Breast epithelium (tissue), 4 donors: ENCODE data around the gene SPTLC1. TPM values are rescaled to one million over a fixed set of nuclear protein-coding genes. Genes with fewer than 3 reads are reported as not detected.

Experiments
- DNase-seq, 2 donors: peaks; one replicate each; pipeline ENCODE4 v3.0.0-alpha.2; 2019; ENCODE audit warnings: low spot score in 2 of 2
- H3K27ac ChIP-seq, 2 donors: fragments of 200-600 bp; sonication (generic) in 1 of 2; one replicate each; pipeline ENCODE4 v1.5.1; 2016 to 2019; ENCODE audit warnings: mild to moderate bottlenecking in 1 of 2
- H3K27me3 ChIP-seq, 2 donors: fragments of 200-600 bp; sonication (generic) in 1 of 2; one replicate each; pipeline versions ENCODE4 v1.5.1 to v1.6.0; 2017 to 2019; ENCODE audit warnings: control low read depth in 1 of 2, mild to moderate bottlenecking in 1 of 2
- H3K36me3 ChIP-seq: fragments of 200-600 bp; one replicate; pipeline ENCODE4 v1.5.1; 2019
- H3K4me1 ChIP-seq, 2 donors: fragments of 200-600 bp; sonication (generic); one replicate each; pipeline ENCODE4 v1.5.1; 2016 to 2019; ENCODE audit warnings: control low read depth in 1 of 2
- H3K4me3 ChIP-seq, 3 donors: fragments of 200-600 bp; sonication (generic); 1 replicate in 2 of 3; 2 replicates in 1 of 3; pipeline ENCODE4 v1.5.1; 2016 to 2019; ENCODE audit warnings: mild to moderate bottlenecking in 3 of 3, moderate library complexity in 2 of 3
- H3K9me3 ChIP-seq, 2 donors: fragments of 200-600 bp; sonication (generic) in 1 of 2; one replicate each; pipeline ENCODE4 v1.5.1; 2016 to 2019; ENCODE audit warnings: control low read depth in 1 of 2
- POLR2A ChIP-seq: fragments of 450-650 bp; IDR thresholded peaks from one replicate; pipeline ENCODE4 v1.6.1; 2016; ENCODE audit warnings: antibody characterized with exemption, mild to moderate bottlenecking, moderate library complexity
- POLR2AphosphoS5 ChIP-seq, 3 donors: sonication (generic); formaldehyde crosslinking; IDR thresholded peaks; one replicate each; pipeline ENCODE4 v1.6.1; 2017; ENCODE audit warnings: antibody characterized with exemption in 3 of 3
- intact Hi-C: fragments of 100-400 bp; cut with DNase I; formaldehyde crosslinking; loops from one replicate; pipeline ENCODE4 v1.15.1; 2023; ENCODE audit warnings: low total_unique reads
- total RNA-seq, 3 donors: library from RNA; depleted of rRNA; stranded (reverse); fragments of >200 nt; gene quantifications; one replicate each; pipeline ENCODE4 v1.1.0, GENCODE V29; 2016
- TF ChIP-seq, protein P1 (sequence below), 3 donors: fragments of 450-650 bp; IDR thresholded peaks; one replicate each; pipeline ENCODE4 v1.5.1; 2016 to 2017; ENCODE audit warnings: antibody characterized with exemption in 3 of 3, mild to moderate bottlenecking in 3 of 3, moderate library complexity in 3 of 3

Gene SPTLC1
- total RNA-seq, 3 donors from 2014 or later = 89.8 to 109 (median 99.7) TPM

DNA sequence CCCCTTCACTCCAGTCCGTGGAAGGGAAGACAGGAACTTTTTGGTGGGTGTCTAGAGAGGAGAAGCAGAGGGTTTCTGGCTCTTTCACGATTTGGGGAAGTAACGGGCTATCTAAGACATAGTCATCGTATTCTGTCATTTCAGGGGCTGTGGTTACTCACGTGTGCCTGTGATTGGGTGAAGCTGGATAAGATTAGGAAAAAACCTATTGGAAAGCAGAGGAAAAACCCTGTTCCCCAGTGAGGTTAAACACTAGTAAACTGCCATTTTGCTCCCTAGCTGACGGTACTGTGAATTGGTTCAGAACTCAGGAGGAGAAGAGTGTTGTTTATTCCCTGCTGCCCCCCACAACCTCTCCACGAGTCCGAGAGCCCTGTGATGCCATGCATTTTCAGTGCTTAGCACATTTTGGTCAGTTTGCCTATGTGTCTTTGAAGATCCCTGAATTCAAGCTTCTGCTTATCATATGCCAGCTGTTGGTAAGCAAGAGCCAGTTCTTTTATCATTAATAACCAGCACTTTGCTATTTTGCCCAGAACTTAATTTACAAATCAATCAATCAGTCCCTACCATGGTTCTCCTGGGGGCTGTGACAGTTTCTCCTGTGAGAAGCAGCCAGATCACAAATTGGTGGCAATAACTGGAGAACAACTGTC is 120.1 kb downstream of the SPTLC1 start:
- intact Hi-C loops = no loop called here
- Histone ChIP-seq H3K27ac (no peak overlapping the region), H3K27me3 (no peaks in the 10 kb centered on the region), H3K9me3 (no peaks in the 10 kb centered on the region), H3K4me3 (no peak overlapping the region), H3K36me3 (no peaks in the 10 kb centered on the region), H3K4me1 (no peaks in the 10 kb centered on the region)
- DNase-seq = no peak
- no peak for TF ChIP-seq POLR2AphosphoS5 (IDR thresholded peaks at IDR 0.05)
- TF ChIP-seq, protein P1, sequence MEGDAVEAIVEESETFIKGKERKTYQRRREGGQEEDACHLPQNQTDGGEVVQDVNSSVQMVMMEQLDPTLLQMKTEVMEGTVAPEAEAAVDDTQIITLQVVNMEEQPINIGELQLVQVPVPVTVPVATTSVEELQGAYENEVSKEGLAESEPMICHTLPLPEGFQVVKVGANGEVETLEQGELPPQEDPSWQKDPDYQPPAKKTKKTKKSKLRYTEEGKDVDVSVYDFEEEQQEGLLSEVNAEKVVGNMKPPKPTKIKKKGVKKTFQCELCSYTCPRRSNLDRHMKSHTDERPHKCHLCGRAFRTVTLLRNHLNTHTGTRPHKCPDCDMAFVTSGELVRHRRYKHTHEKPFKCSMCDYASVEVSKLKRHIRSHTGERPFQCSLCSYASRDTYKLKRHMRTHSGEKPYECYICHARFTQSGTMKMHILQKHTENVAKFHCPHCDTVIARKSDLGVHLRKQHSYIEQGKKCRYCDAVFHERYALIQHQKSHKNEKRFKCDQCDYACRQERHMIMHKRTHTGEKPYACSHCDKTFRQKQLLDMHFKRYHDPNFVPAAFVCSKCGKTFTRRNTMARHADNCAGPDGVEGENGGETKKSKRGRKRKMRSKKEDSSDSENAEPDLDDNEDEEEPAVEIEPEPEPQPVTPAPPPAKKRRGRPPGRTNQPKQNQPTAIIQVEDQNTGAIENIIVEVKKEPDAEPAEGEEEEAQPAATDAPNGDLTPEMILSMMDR (IDR thresholded peaks at IDR 0.05) = no peak
- no peak for TF ChIP-seq POLR2A

DNA sequence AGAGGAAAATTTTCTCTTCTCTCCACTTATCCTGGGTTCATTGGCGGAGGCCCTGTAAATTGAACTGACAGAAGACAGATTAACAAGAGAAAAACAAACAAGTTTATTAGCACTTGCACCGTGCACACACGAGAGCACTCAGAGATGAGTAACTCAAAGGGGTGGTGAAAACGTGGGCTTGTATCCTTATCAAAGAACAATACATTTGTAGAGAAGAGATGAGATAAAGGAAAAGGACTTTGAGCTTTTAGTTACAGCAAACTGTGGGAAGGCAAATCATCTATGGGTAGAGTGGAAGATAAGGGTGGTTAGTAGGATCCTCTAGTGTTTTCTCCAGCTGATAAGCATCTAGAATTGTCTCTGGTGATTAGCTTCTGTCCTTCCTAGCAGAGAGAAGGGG is 120.8 kb downstream of the SPTLC1 start:
- Histone ChIP-seq H3K4me1 (no peaks in the 10 kb centered on the region), H3K27ac (no peak overlapping the region), H3K27me3 (no peaks in the 10 kb centered on the region), H3K36me3 (no peaks in the 10 kb centered on the region), H3K4me3 (no peak overlapping the region), H3K9me3 (no peaks in the 10 kb centered on the region)
- intact Hi-C loops = no loop called here
- TF ChIP-seq, protein P1 (IDR thresholded peaks at IDR 0.05) = no peak
- TF ChIP-seq POLR2AphosphoS5 (IDR thresholded peaks at IDR 0.05) = no peak
- TF ChIP-seq POLR2A = no peak
- no peak for DNase-seq

DNA sequence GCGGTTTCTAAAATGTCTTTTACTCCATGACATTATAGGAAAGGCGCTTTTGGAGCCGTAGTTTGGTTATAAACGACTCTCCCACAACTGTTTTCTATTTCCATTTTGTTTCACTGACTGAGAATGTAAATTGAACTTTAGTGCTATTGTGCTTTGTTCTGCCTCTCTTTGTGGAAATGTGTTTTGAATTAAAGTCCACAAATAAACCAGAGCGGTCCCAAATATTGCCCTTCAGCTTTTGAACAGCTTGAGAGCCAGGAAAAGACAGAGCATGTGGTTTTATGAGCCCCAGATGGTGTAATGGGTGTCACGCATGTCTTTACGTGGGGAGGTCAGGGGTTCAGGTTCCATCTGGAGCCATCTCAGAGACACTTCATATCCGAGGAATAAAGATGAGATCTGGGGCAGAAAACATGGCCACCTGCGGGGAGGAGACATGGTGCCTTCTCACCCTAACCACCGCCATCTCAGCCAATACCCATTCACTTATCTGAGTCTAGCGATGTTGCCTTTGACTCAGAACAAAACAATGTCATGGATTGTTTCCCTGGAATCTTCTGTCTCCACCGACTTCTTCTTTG is 122.7 kb downstream of the SPTLC1 start:
- Histone ChIP-seq H3K4me3 (peak overlapping the region; percentile 17 to 50 (median 30)), H3K27ac (peak overlapping the region; percentile 43 to 69), H3K4me1 (no peaks in the 10 kb centered on the region), H3K9me3 (no peaks in the 10 kb centered on the region), H3K27me3 (no peaks in the 10 kb centered on the region), H3K36me3 (no peaks in the 10 kb centered on the region)
- DNase-seq = no peak
- TF ChIP-seq POLR2AphosphoS5 (IDR thresholded peaks at IDR 0.05) (no peak), POLR2A (no peak)
- TF ChIP-seq, protein P1 (IDR thresholded peaks at IDR 0.05) = no peak
- intact Hi-C loops = no loop called here

DNA sequence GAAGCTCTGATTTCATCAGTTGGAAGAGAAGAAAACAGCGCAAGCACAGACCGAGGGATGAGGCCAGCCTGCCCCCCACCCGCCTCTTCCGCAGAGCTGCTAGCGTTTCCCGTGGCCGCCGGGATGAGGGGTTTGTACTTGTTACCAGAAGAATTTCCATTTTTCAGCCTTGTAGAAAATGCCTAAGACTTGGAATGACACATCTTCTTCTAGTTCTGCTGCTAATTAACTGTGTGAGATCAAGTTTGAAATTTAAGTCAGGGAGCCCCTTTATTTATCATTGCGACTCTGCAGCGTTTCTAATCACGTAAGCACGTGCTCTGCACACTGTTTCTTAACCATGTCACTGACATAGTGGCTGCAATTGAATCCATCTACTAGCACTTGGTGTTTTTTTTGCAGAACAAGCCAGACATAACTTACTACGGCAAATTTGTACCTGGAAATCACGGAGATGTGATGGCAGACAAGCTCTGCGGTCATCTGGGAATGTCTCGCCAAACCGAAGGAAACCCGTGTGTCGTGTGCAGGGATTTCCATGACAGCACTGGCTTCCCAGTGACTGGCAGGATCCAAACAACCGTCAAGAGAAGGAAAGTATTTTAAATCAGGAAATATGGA is 123.4 kb downstream of the SPTLC1 start:
- intact Hi-C loops = no loop called here
- Histone ChIP-seq H3K27me3 (no peaks in the 10 kb centered on the region), H3K9me3 (no peaks in the 10 kb centered on the region), H3K4me1 (no peaks in the 10 kb centered on the region), H3K4me3 (peak overlapping the region; percentile 17 to 50 (median 30)), H3K27ac (peak overlapping the region; percentile 43 to 69), H3K36me3 (no peaks in the 10 kb centered on the region)
- TF ChIP-seq, protein P1 (IDR thresholded peaks at IDR 0.05) = no peak
- TF ChIP-seq POLR2A (no peak), POLR2AphosphoS5 (IDR thresholded peaks at IDR 0.05) (no peak)
- DNase-seq = no peak

DNA sequence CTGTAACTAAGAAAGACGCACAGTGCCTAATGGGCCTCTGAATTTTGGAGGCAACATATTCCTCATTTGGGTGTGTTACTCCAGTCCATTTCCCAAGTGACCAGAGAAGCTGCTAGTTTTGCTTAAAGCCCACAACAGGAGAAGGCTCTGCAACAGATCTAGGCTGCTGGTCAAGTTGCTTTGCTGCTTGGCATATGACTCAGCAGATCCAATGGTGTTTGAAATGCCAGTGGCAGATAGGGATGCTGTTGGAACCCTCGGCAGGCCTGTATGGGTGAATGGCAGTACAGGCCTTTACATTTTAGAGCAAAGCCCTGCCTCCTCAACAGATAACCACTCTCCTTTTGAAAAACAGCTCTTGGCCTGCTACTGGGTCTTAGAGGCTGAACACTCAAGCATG is 129.0 kb downstream of the SPTLC1 start:
- Histone ChIP-seq H3K4me1 (no peaks in the 10 kb centered on the region), H3K4me3 (no peak overlapping the region), H3K36me3 (no peaks in the 10 kb centered on the region), H3K9me3 (peaks cover 0 to 7% of the 10 kb centered on the region in 2 donors), H3K27ac (no peak overlapping the region), H3K27me3 (no peaks in the 10 kb centered on the region)
- intact Hi-C loops = no loop called here
- DNase-seq = no peak
- TF ChIP-seq, protein P1 (IDR thresholded peaks at IDR 0.05) = no peak
- no peak for TF ChIP-seq POLR2AphosphoS5 (IDR thresholded peaks at IDR 0.05)
